H7 (cell line): Measurements from ENCODE around the gene FRMD4A. TPM values are rescaled to one million over a fixed set of nuclear protein-coding genes. Genes with fewer than 3 reads are reported as not detected.

Experiments used
- DNase-seq: peaks from one replicate; pipeline ENCODE4 v3.0.0; 2012
- H3K27me3 ChIP-seq: 2 replicates; pipeline ENCODE4 v1.6.0; 2011; ENCODE audit warnings: mild to moderate bottlenecking, low read length; ENCODE audit not compliant: control insufficient read depth, insufficient read depth
- H3K36me3 ChIP-seq: replicated peaks from 2 replicates; pipeline ENCODE4 v1.5.1; 2011; ENCODE audit warnings: low read length; ENCODE audit not compliant: control insufficient read depth, insufficient read depth
- H3K4me3 ChIP-seq: 2 replicates; pipeline ENCODE4 v1.5.1; 2011; ENCODE audit warnings: low read depth, mild to moderate bottlenecking, control low read depth, low read length, moderate library complexity; ENCODE audit not compliant: insufficient read depth
- total RNA-seq: library from RNA; depleted of rRNA; stranded (reverse); fragments of >200 nt; shearing (Covaris generic); gene quantifications from 2 replicates; pipeline ENCODE4 v1.2.3, GENCODE V29; 2014; rRNA removed

FRMD4A gene
- 10.8 TPM in 2 replicates for total RNA-seq

- Histone ChIP-seq H3K4me3 (no peak within 1 kb of the TSS), H3K36me3 (no peaks in the 10 kb centered on the region), H3K27me3 (no peaks in the 10 kb centered on the region)
- peak; percentile 36 for DNase-seq
These were observed at the start of gene FRMD4A for GRCh38 chr10:14330388-14331061. Gene FRMD4A (minus strand): TSS chr10:14330924.

DNA sequence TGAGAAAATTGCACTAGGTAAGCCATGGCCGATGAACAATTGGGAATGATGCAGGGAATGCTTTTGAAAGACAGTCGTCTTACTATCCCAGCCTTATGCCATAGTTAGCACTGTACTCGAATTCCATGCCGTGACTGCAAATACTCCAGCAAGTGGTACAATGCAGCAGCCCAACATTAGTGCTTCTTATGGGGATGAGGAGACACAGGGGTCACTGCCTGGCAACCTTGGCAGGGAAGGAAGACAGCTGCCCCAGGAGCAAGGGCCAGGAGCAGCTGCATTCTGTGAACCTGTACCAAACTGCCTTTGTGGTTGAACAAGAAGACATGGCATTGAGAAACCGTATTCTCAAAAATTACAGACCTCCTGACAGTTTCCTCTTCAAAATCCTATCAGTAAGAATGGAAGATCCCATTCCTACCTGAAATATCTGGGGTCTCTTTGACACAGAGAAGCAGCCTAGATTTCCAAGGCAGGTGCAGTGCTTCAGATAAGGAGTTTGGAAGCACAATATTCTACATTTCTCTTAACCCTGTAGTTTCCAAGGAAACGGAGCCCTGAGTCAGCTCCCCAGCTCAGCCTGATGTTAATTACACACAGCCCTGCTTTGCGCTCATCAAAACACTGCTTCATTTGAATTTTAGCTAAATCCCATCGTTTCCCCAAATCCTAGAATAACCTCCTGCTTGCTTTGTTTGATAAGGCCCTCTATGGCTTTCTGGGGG lies 49.0 kb upstream of the FRMD4A start:
- H3K27me3 ChIP-seq: no peaks in the 10 kb centered on the region
- H3K4me3 ChIP-seq: no peak overlapping the region
- no peak for DNase-seq
- no peaks in the 10 kb centered on the region for H3K36me3 ChIP-seq

DNA sequence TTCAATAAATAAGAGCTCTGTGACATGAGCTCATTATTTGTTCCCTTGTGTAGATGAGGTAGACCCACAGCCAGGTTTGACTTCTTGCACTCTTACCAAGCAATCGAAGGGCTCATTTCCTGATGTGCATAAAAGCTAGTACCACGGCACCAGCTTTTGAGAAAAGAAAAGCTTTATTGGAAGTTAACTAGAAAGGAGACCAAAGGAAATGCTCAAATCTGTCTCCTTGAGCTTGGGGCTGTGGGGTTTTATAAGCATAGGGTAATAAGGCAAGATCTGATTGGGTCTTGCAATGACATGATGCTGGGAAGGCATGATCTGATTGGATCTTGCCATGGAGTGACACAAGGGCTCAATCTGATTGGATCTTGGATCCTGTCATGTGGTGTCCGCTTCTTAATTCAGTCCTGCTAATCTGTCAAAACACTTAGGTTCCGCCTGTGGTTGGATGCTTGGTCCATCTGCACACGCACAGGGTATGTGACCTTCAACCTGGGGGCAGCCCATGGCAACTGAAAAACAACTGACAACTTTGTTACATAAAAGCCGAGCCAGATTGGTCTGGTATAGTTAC lies 47.8 kb upstream of the FRMD4A start:
- no peaks in the 10 kb centered on the region for H3K27me3 ChIP-seq
- no peaks in the 10 kb centered on the region for H3K36me3 ChIP-seq
- DNase-seq: no peak
- H3K4me3 ChIP-seq: no peak overlapping the region

- no peak for DNase-seq
- Histone ChIP-seq H3K4me3 (no peak overlapping the region), H3K36me3 (no peaks in the 10 kb centered on the region), H3K27me3 (no peaks in the 10 kb centered on the region)
These were observed 47.0 kb upstream of the FRMD4A start for GRCh38 chr10:14377591-14378175.

GRCh38 chr10:14374745-14375445 lies 44.2 kb upstream of the FRMD4A start:
- no peak for DNase-seq
- Histone ChIP-seq H3K4me3 (no peak overlapping the region), H3K27me3 (no peaks in the 10 kb centered on the region), H3K36me3 (no peaks in the 10 kb centered on the region)

DNA sequence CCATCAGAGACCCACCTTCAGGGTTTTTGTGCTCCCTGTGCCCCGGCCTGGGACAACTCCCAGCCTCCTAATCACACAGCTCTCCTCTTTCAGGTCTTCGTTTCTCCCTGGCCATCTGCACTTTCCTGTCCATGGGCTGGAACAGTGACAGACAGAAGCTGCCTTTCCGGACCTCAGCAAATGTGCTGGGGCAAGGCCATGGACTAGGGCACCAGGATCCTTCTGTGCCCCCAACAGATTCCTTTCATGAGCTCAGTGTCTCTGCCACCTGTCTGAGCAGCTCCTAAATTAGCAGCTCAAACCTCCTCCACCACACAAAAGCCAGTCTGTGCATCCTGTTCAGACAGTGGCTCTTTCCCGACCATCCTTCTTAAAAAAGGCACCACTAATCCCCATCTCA lies 41.9 kb upstream of the FRMD4A start:
- H3K36me3 ChIP-seq: no peaks in the 10 kb centered on the region
- H3K27me3 ChIP-seq: no peaks in the 10 kb centered on the region
- no peak for DNase-seq
- H3K4me3 ChIP-seq: no peak overlapping the region

DNA sequence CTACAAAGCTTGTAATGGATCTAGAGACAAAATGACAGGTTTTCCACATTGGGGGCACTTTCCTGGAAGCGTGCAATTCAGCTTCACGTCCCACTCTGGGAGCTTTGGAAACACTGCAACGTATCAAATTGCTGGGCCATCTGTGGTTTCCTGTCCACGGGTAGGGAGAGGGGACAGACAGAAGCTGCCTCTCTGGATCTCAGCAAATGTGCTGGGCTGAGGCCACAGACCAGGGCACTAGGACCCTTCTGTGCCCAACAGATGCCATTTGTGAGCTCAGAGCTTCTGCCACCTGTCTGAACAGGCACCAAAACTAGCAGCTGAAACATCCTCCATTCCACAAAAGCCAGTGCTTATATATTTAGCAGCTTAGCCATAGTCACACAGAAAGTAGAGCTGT lies 40.9 kb upstream of the FRMD4A start:
- Histone ChIP-seq H3K27me3 (no peaks in the 10 kb centered on the region), H3K36me3 (no peaks in the 10 kb centered on the region), H3K4me3 (no peak overlapping the region)
- no peak for DNase-seq

GRCh38 chr10:14370894-14371293 lies 40.2 kb upstream of the FRMD4A start:
- Histone ChIP-seq H3K36me3 (no peaks in the 10 kb centered on the region), H3K27me3 (no peaks in the 10 kb centered on the region), H3K4me3 (no peak overlapping the region)
- DNase-seq: no peak

- Histone ChIP-seq H3K4me3 (no peak overlapping the region), H3K27me3 (no peaks in the 10 kb centered on the region), H3K36me3 (no peaks in the 10 kb centered on the region)
- no peak for DNase-seq
These were observed 39.2 kb upstream of the FRMD4A start for GRCh38 chr10:14369906-14370305.

DNA sequence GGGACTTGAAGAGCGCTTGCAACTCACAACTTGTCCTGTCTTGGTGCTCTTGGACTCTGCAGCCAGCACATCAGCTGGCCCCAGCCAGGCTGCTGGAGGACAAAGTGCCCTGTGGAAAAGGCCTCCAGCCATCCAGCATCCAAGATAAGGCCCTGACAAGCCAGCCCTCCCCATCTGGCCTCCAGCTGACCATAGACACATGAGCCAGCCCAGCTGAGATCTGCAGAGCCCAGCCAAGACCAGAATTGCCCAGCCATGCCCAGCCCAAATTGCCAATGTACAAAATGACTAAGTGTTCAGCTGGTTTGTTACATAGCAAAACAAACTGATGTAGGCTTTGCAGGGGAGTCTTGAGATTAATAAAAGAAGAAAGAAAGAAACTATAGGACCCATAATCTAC lies 36.0 kb upstream of the FRMD4A start:
- Histone ChIP-seq H3K36me3 (no peaks in the 10 kb centered on the region), H3K27me3 (no peaks in the 10 kb centered on the region; the same call in 1 of the 2 replicates), H3K4me3 (no peak overlapping the region)
- no peak for DNase-seq

DNA sequence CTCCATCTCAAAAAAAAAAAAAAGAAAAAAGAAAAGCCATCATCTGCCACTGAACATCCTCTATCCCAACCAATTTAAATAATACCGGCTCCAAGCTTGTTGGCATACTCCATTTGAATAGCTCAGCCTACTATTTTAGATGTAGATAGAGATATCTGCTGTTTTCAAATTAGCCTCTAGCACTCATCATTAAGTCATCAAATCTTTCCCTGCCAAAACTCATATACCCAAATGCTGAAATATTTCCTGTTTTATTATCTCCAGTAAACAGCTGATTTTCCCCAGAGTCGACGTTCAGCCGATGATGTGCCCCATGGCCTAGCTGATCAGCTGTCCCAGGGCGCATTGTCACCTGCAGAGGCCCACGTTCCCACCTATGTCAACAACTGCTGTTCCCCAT lies 34.5 kb upstream of the FRMD4A start:
- no peaks in the 10 kb centered on the region for H3K36me3 ChIP-seq
- no peaks in the 10 kb centered on the region; the same call in 1 of the 2 replicates for H3K27me3 ChIP-seq
- no peak overlapping the region for H3K4me3 ChIP-seq
- no peak for DNase-seq

GRCh38 chr10:14362104-14362503 lies 31.4 kb upstream of the FRMD4A start:
- no peaks in the 10 kb centered on the region for H3K36me3 ChIP-seq
- no peak for DNase-seq
- H3K4me3 ChIP-seq: no peak overlapping the region
- no peaks in the 10 kb centered on the region; the same call in 1 of the 2 replicates for H3K27me3 ChIP-seq

DNA sequence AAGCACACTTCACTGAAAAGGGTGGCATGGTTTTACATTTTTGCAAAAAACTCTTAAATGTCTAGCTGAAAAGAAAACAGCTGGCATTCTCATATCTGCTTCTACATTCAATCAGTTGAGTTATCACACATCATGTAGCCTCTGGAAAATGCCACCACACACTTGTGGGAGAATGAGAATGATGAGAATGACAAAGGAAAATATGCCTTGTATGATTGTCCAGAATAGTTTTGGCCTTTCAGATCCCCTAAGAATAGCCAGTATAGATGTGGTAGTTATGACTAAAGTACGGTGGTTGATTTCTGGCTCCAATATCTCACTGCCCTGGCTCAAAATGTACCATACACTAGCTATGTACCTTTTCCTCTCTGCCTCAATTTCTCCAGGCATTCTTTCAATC lies 30.2 kb upstream of the FRMD4A start:
- DNase-seq: no peak
- no peak overlapping the region for H3K4me3 ChIP-seq
- H3K36me3 ChIP-seq: no peaks in the 10 kb centered on the region

DNA sequence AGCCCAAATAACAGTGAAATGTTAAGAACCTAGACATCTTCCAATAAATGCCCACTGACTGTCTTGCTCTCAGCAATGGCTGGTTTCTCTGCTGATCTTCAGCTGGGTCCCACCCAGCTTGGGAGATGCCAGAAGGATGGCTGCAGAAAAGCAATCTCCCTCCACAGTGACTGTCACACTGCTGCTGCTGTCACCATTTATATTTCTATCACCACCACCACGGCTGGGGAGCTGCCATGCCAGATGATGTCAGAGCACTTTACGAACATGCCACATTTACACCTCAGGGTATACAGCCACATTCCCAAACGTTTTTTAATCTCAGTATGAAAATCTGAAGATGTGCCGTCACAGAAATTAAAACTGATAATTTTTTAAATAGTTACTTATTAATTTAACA lies 29.8 kb upstream of the FRMD4A start:
- Histone ChIP-seq H3K27me3 (no peaks in the 10 kb centered on the region; the same call in 1 of the 2 replicates), H3K4me3 (no peak overlapping the region), H3K36me3 (no peaks in the 10 kb centered on the region)
- DNase-seq: no peak

More for the DNA sequence above, 30.2 kb upstream of the FRMD4A start:
- no peaks in the 10 kb centered on the region; the same call in 1 of the 2 replicates for H3K27me3 ChIP-seq
